ENCODE measurements around the gene PALLD.

DNA sequence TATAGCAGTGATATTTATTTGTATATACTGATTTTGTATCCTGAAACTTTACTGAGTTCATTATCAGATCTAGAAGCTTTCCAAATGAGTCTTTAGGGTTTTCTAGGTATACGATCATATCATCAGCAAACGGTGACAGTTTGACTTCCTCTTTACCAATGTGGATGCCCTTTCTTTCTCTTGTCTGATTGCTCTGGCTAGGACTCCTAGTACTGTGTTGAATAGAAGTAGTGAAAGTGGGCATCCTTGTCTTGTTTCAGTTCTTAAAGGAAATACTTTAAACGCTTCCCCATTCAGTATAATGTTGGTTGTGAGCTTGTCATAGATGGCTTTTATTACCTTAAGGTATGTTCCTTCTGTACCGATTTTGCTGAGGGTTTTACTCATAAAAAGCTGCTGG is 475.7 kb downstream of the PALLD start:
- no peak for TF ChIP-seq EZH2 (IDR thresholded peaks at IDR 0.05; ENCODE audit: low read length, unreplicated experiment)
- TF ChIP-seq, protein P1, sequence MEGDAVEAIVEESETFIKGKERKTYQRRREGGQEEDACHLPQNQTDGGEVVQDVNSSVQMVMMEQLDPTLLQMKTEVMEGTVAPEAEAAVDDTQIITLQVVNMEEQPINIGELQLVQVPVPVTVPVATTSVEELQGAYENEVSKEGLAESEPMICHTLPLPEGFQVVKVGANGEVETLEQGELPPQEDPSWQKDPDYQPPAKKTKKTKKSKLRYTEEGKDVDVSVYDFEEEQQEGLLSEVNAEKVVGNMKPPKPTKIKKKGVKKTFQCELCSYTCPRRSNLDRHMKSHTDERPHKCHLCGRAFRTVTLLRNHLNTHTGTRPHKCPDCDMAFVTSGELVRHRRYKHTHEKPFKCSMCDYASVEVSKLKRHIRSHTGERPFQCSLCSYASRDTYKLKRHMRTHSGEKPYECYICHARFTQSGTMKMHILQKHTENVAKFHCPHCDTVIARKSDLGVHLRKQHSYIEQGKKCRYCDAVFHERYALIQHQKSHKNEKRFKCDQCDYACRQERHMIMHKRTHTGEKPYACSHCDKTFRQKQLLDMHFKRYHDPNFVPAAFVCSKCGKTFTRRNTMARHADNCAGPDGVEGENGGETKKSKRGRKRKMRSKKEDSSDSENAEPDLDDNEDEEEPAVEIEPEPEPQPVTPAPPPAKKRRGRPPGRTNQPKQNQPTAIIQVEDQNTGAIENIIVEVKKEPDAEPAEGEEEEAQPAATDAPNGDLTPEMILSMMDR (conservative IDR thresholded peaks at IDR 0.05; ENCODE audit: low read depth, low read length), result no peak
- TF ChIP-seq EZH2phosphoT487 (IDR thresholded peaks at IDR 0.05; ENCODE audit: borderline replicate concordance, low read length), result no peak
